ENCODE measurements around the gene TOMM20. TPM values are rescaled to one million over a fixed set of nuclear protein-coding genes. Genes with fewer than 3 reads are reported as not detected.
A peak's percentile ranks its signal among the peaks of the same experiment; 100 is the strongest.
"Not testable (repeated sequence)": the region's sequence is repeated elsewhere in the genome, so short reads cannot be mapped to it uniquely, and the experiment has no call there.

Gene TOMM20
- total and polyA plus RNA-seq, 2 experiments from 2014 or later: 71.8 to 114 TPM

GRCh38 chr1:235160957-235161684, 32.5 kb upstream of the TOMM20 start, which contains the start of gene RBM34:
Gene RBM34, minus strand, starts transcription at chr1:235161250. Its CDS starts 24 bp downstream, at chr1:235161226.
- peak; percentile 93 for DNase-seq (ENCODE audit: low read depth in 1 of 2, low spot score in 1 of 2)
- H3K4me1 ChIP-seq (ENCODE audit: low read depth): peaks cover 3% of the 10 kb centered on the region
- no peaks in the 10 kb centered on the region for H3K27me3 ChIP-seq
- peak within 1 kb of the TSS; percentile 86 for H3K27ac ChIP-seq
- TF ChIP-seq, protein P1, sequence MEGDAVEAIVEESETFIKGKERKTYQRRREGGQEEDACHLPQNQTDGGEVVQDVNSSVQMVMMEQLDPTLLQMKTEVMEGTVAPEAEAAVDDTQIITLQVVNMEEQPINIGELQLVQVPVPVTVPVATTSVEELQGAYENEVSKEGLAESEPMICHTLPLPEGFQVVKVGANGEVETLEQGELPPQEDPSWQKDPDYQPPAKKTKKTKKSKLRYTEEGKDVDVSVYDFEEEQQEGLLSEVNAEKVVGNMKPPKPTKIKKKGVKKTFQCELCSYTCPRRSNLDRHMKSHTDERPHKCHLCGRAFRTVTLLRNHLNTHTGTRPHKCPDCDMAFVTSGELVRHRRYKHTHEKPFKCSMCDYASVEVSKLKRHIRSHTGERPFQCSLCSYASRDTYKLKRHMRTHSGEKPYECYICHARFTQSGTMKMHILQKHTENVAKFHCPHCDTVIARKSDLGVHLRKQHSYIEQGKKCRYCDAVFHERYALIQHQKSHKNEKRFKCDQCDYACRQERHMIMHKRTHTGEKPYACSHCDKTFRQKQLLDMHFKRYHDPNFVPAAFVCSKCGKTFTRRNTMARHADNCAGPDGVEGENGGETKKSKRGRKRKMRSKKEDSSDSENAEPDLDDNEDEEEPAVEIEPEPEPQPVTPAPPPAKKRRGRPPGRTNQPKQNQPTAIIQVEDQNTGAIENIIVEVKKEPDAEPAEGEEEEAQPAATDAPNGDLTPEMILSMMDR (IDR thresholded peaks at IDR 0.05; ENCODE audit: low read depth, low read length): no peak
- peaks cover 12% of the 10 kb centered on the region for H3K36me3 ChIP-seq
- no peaks in the 10 kb centered on the region for H3K9me3 ChIP-seq (ENCODE audit: low read depth)
- H3K4me3 ChIP-seq: peak within 1 kb of the TSS; percentile 84

DNA sequence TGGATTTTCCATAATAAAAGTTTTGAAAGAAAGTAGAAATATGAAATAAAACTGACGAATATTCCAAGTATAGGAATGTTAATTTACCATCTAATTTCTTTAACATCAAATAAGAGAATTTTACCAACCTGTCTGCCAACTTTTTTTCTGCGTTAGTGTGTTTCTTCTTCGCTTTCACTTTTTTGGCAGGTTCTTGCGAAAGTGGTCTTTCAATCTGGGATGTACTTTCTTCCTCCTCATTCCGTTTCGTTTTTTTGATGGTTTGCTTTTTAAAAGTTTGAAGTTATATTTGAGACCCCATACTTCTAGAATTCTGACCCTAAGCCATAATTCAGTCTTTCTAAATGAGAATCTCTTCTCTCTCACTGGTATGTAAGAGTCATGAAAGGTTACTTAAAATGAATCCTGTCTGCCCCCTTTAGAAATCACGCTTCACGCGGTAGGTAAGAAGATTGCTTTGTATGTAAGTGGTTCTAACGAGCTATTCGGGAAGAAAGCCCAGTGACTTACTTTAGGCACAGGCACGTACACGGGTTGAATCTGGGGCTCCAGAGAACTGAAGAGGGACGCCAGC, 31.8 kb upstream of the TOMM20 start:
- H3K27ac ChIP-seq: peak overlapping the region; percentile 86
- no peaks in the 10 kb centered on the region for H3K9me3 ChIP-seq (ENCODE audit: low read depth)
- peak; percentile 63 to 71 for DNase-seq (ENCODE audit: low read depth in 1 of 2, low spot score in 1 of 2)
- no peaks in the 10 kb centered on the region for H3K27me3 ChIP-seq
- TF ChIP-seq, protein P1 (IDR thresholded peaks at IDR 0.05; ENCODE audit: low read depth, low read length): no peak
- H3K4me3 ChIP-seq: peak overlapping the region; percentile 84
- peaks cover 12% of the 10 kb centered on the region for H3K36me3 ChIP-seq
- H3K4me1 ChIP-seq (ENCODE audit: low read depth): peaks cover 3% of the 10 kb centered on the region

- H3K9me3 ChIP-seq (ENCODE audit: low read depth); H3K4me1 ChIP-seq (ENCODE audit: low read depth); DNase-seq (ENCODE audit: low read depth in 1 of 2, low spot score in 1 of 2); H3K27me3 ChIP-seq; H3K27ac ChIP-seq: not testable (repeated sequence)
- Histone ChIP-seq H3K4me3 (peak overlapping the region; percentile 84), H3K36me3 (peaks cover 12% of the 10 kb centered on the region)
These were observed 31.3 kb upstream of the TOMM20 start for GRCh38 chr1:235159930-235160329.

DNA sequence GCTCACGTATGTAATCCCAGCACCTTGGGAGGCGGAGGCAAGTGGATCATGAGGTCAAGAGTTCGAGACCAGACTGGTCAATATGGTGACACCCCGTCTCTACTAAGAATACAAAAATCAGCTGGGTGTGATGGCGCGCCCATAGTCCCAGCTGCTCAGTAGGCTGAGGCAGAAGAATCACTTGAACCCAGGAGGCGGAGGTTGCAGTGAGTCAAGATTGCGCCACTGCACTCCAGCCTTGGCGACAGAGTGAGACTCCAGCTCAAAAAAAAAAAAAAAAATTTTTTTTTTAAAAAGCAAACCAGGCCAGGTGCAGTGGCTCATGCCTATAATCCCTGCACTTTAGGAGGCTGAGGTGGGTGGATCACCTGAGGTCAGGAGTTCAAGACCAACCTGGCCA, 30.6 kb upstream of the TOMM20 start:
- not testable (repeated sequence) for H3K4me1 ChIP-seq (ENCODE audit: low read depth); DNase-seq (ENCODE audit: low read depth in 1 of 2, low spot score in 1 of 2); H3K9me3 ChIP-seq (ENCODE audit: low read depth); H3K4me3 ChIP-seq; H3K27ac ChIP-seq; H3K27me3 ChIP-seq
- H3K36me3 ChIP-seq: peaks cover 18% of the 10 kb centered on the region

- TF ChIP-seq, protein P1 (IDR thresholded peaks at IDR 0.05; ENCODE audit: low read depth, low read length): no peak
These were observed 30.0 kb upstream of the TOMM20 start for GRCh38 chr1:235158680-235159079.

GRCh38 chr1:235157150-235157549, 28.5 kb upstream of the TOMM20 start:
- H3K27ac ChIP-seq: no peak overlapping the region
- TF ChIP-seq, protein P1 (IDR thresholded peaks at IDR 0.05; ENCODE audit: low read depth, low read length): no peak
- H3K36me3 ChIP-seq: peaks cover 22% of the 10 kb centered on the region
- H3K9me3 ChIP-seq (ENCODE audit: low read depth): no peaks in the 10 kb centered on the region
- DNase-seq (ENCODE audit: low read depth in 1 of 2, low spot score in 1 of 2): no peak
- H3K4me3 ChIP-seq: no peak overlapping the region
- no peaks in the 10 kb centered on the region for H3K27me3 ChIP-seq
- H3K4me1 ChIP-seq (ENCODE audit: low read depth): peaks cover 3% of the 10 kb centered on the region

More at GRCh38 chr1:235158680-235159079, 30.0 kb upstream of the TOMM20 start:
- H3K4me1 ChIP-seq (ENCODE audit: low read depth): peaks cover 3% of the 10 kb centered on the region
- H3K36me3 ChIP-seq: peaks cover 18% of the 10 kb centered on the region
- H3K27ac ChIP-seq: no peak overlapping the region
- no peaks in the 10 kb centered on the region for H3K9me3 ChIP-seq (ENCODE audit: low read depth)
- no peak for DNase-seq (ENCODE audit: low read depth in 1 of 2, low spot score in 1 of 2)
- H3K27me3 ChIP-seq: no peaks in the 10 kb centered on the region
- no peak overlapping the region for H3K4me3 ChIP-seq
